HG02973 (cell line): ENCODE measurements around the gene PIGN.
"Not testable (repeated sequence)": the region's sequence is repeated elsewhere in the genome, so short reads cannot be mapped to it uniquely, and the experiment has no call there.

Experiments
- ATAC-seq: cut with Tn5 transposase; IDR thresholded peaks from one replicate; pipeline ENCODE4 v1.9.1; 2021; ENCODE audit warnings: moderate library complexity; ENCODE audit not compliant: unreplicated experiment

Gene PIGN

GRCh38 chr18:62183578-62184195, 3.2 kb downstream of the PIGN start:
- ATAC-seq, result no peak

GRCh38 chr18:62182220-62182619, 4.6 kb downstream of the PIGN start:
- no peak for ATAC-seq

GRCh38 chr18:62179213-62179612, 7.6 kb downstream of the PIGN start:
- no peak for ATAC-seq

- ATAC-seq, result no peak
Measured at GRCh38 chr18:62177271-62177670, 9.6 kb downstream of the PIGN start.

- no peak for ATAC-seq
Measured at GRCh38 chr18:62175521-62175920, 11.3 kb downstream of the PIGN start.

- no peak for ATAC-seq
Measured at GRCh38 chr18:62172298-62172697, 14.6 kb downstream of the PIGN start.

- no peak for ATAC-seq
Measured at GRCh38 chr18:62170857-62171256, 16.0 kb downstream of the PIGN start.

- not testable (repeated sequence) for ATAC-seq
Measured at GRCh38 chr18:62166524-62166923, 20.3 kb downstream of the PIGN start.

GRCh38 chr18:62165583-62165982, 21.3 kb downstream of the PIGN start:
- no peak for ATAC-seq

GRCh38 chr18:62164855-62165487, 21.9 kb downstream of the PIGN start:
- no peak for ATAC-seq

- no peak for ATAC-seq
Measured at GRCh38 chr18:62164310-62164709, 22.5 kb downstream of the PIGN start.

GRCh38 chr18:62157843-62158242, 29.0 kb downstream of the PIGN start:
- no peak for ATAC-seq

GRCh38 chr18:62152844-62153243, 34.0 kb downstream of the PIGN start:
- ATAC-seq, result peak; percentile 93

- no peak for ATAC-seq
Measured at GRCh38 chr18:62151068-62151771, 35.6 kb downstream of the PIGN start.

- ATAC-seq, result no peak
Measured at GRCh38 chr18:62144338-62144737, 42.5 kb downstream of the PIGN start.

- no peak for ATAC-seq
Measured at GRCh38 chr18:62140259-62140658, 46.6 kb downstream of the PIGN start.

GRCh38 chr18:62138461-62139235, 48.2 kb downstream of the PIGN start:
- no peak for ATAC-seq

GRCh38 chr18:62131301-62131909, 55.5 kb downstream of the PIGN start:
- peak; percentile 63 for ATAC-seq

GRCh38 chr18:62128157-62128556, 58.7 kb downstream of the PIGN start:
- ATAC-seq, result no peak

GRCh38 chr18:62126737-62127136, 60.1 kb downstream of the PIGN start:
- ATAC-seq, result no peak

- no peak for ATAC-seq
Measured at GRCh38 chr18:62125702-62126101, 61.2 kb downstream of the PIGN start.
